Stimulated activated CD8-positive, alpha-beta memory T cell treated with anti-CD3 and anti-CD28 coated beads, Interleukin-15, amount 100 ng/mL, for 1 hour (primary cell): Measurements from ENCODE around the gene MECP2.
"Not testable (repeated sequence)": the region's sequence is repeated elsewhere in the genome, so short reads cannot be mapped to it uniquely, and the experiment has no call there.

Experiments
- DNase-seq: peaks from one replicate; pipeline ENCODE4 v3.0.0-alpha.2; 2020; ENCODE audit warnings: low read depth

MECP2 gene

DNA sequence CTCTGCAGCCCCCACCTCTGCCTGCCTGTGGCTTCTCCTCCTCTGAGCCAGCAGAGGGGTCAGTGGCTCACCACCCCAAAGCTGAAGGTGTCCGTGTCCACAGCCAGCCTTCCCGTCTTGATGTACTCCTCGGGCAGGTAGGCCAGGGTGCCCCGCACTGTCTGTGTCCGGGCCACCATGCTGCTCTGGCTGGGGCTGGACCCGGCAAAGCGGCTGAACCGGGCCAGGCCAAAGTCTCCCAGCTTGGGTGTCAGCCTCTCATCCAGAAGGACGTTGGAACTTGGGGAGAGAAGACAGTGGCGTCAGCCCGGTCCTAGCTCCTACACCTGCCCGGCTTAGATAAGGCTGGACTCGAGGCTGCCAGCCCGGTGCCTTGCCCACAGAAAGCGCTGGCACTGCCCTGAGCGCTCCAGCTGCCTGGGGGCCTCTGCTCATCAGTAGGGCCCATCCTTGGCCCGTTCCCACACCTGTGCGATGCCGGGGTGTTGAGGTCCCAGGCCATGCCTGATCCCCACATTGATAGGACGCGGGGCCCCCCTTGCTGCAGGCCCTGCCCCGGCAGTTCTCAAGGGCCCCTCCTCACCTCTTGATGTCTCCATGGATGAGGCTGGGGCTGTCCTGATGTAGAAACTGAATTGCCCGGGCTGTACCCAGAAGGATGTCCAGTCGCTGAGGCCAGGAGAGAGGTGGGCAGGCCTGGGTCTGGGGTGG is 81.0 kb downstream of the MECP2 start:
- no peak for DNase-seq

DNA sequence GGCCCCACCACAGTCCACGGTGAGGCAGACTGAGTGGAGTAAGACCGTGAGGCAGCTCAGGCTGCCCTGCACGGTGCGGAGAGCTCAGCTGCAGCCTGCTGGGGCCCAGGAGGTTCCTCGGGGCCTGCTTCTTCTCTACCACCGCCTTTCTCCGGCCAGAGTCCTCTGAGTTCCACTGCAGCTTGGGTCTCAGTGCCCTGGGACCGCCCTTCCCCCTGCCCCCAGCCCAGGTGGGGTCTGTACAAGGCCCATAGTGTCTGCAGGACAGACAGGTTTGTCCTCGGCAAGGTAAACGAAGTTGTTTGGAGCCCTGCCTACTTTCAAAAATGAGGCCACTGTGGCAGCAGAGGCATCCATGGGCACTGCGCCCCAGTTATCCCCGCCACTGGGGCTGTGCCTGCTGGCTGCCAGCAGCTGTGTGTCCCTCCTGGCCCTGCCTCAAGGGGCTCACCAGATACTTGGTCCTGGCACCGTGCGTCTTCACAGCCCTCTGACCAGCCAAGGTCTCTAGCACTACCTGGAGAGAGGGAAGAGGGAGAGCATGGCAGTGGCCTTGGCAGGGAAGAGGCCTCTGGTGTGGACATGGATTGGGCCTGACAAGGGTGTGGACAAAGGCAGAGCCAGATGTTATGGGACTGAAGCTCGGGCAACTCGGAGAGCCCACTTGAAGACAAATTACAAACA is 81.8 kb downstream of the MECP2 start:
- DNase-seq = no peak

DNA sequence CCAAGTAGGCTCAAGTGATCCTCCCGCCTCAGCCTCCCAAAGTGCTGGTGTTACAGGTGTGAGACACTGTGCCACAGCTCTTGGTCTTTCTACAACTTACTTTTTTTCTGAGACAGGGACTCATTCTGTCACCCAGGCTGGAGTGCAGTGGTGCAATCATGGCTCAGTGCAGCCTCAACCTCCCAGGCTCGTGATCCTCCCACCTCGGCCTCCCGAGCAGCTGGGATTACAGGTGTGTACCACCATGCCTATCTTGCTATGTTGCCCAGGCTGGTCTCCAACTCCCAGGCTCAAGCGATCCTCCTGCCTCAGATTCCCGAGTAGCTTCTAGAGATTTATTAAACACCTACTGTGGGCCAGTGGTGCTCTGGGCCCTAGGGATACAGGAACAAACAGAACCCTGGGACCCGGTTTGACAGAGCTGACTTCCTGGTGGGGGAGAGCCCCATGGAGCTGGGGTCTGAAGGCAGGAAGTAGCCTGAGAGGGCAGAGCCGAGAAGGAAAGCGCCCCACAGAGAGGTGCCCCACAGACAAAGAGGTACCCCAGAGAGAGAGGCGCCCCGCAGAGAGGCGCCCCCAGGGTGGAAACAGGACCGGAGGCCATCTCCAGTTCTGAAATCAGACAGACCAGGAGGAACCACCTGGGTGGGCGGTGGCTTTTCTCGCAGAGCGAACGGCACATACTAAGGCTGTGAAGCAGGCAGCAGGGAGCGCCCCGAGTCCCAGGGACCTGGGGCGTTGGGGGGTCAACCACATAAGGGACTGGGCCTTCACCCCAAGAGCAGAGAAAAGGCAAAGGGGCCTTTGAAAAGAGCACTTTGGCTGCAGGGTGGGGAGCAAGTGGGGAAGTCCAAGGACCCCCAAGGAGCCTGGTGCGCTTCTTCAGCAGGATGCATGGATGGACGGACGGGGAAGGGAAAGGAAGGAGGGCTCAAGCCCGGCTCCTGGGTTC is 82.8 kb downstream of the MECP2 start:
- no peak for DNase-seq

DNA sequence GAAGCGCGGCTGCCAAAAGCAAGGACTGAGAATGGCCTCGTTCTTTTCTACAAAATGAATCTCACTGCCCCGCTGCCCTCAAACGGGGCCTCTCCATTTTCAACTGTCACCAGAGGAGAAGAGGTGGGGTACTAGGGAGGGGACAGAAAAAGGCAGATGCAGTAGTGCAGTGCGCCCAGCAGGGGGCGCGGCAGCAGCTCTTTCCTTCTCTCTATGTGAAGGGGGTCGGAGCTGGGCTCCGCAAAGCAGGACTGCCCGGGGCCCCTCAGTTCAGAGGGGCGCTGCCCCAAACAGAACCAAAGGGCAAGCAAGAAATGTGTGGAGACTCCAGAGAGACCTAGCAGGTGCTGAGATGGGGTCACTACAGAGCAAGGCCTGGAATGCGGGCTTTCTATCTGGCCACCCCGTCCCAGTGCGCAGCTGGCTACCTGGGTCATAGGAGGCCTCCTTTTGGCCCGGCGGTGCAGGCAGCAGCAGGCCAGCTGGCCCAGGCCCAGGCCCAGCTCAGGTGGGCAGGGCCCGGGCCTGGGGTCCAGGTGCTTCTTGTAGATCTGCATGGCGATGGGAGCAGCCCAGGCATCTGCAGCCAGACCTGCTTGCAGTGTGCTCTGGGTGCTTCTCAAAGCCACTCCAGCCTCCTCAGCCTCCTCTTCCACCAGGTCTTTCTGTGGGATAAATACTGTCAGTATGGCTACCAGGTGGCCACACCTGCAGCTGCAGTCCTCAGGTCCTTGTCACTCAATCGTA is 83.7 kb downstream of the MECP2 start:
- DNase-seq = peak; percentile 26

DNA sequence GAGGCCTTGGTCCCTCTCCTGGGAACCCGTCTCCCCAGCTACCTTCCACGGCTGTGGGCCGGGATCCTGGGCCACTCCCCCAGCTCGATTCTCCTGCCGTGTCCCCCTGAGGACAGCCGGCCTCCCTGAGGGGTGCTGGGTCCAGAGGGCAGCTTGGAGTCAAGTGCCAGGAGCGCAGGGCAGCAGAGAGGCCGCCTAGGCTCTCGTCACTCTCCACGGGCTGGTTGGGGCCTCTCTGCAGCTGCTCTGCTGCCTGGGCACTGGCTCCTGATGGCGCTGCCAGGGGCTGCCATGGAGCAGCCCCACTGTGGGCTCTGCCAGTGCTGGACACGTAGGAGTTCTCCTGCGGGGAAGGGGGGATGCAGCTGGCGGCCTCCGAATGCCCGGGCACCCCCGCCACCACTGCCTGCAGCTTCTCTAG is 84.5 kb downstream of the MECP2 start:
- DNase-seq = no peak

DNA sequence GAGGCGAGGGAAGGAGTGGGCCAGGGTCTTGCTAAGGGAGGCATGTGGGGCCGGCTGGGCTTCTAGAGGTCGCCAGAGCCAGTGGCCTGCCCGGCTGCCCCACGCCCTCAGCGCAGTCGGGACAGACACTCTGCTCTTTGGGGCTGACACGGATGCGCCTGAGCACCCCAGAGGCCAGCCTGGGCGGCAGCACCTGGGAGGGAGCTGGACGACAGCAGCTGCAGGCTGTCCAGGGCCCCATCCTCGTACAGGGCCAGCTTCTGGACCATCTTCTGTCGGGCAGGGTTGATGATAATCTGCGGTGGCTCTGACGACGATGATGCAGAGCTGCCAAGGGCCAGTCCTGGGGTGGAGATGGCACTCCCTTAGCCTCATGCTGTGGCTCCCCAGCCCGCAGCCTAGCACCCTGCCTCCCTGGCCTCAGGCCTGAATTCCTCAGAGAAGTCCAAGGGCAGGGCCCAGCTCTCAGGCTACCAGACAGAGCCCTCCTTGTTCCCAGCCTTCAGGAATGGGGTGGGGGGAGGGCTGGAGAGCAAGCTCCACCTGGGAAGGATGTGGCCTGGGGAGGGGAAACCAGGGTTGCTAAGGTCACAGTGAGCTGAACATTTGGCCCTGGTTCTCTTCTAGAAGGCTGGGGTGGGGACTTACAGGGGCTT is 85.1 kb downstream of the MECP2 start:
- no peak for DNase-seq

DNA sequence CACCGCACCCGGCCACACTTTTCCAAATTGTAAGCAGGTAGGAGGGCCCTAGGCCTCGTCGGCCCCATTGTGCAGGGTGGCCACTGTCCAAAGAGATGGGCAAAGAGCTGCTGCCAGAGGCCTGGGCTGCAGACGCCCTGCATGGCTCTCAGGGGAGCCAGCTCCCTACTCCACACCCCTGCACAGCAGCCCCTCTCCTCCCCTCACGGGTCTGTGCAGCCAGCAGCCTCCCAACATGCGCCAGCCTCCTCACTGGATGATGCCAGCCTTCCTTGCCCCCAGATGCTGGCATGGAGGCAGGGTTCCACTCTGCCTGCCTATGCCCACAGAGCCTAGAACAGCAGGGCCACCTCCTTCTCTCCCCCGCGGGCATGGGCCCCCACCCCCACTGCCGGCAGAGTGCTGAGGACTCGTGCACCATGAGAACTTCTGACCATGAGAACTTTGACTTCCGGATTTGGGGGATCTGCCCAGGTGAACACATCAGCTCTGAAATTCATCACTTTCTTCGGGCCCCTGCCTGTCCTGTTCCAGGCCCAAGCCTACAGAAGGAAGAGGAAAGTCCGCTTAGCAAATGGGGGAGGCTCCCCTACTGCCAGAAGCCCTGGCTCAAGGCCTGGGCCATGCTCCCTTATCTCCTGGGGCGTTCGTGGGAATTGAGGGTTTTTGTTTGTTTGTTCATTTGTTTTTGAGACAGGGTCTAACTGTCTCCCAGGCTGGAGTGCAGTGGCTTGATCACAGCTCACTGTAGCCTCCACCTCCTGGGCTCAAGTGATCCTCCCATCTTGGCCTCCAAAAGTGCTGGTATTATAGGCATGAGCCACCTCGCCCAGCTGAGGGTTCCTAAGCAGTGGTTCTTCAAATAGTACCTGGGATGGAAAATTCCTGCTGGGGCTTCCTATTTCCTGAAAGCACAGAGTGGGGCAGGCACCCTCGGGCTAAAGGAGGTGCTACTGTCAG is 85.9 kb downstream of the MECP2 start:
- DNase-seq = no peak

DNA sequence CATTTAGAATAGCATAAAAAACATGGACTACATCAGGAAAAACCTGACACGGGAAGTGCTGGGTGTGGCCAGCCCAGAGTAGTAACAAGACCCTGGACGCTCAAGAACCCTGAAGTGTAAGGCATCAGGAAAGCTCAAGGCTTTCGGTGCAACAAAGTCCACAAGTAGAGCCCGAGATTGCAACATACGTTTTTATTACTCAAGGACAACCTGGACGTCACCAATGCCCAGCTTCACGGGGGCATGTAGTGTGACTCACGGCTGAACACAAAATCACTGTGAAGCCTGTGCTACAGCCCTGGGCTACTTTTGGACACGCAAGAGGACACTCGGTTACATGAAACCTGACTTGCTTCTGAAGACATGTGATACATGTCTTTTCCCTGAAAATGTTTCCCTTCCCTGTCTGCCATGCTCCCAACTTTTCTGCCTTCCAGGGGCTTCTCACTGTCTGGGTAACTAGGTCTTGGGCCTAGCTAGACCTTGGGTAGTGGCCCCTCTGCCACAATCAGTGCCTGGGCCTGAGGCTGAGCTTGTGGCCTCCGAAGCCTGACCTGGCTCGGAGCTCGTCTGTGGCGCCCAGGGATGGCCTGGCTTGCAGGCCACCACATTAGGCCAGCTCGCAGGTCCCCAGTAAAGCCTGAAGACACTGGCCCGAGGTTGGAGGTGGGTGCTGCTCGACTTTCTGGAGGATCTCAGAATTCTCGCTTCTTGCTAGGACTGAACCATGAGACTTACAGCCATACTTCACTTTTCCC is 87.0 kb downstream of the MECP2 start:
- DNase-seq = no peak

DNA sequence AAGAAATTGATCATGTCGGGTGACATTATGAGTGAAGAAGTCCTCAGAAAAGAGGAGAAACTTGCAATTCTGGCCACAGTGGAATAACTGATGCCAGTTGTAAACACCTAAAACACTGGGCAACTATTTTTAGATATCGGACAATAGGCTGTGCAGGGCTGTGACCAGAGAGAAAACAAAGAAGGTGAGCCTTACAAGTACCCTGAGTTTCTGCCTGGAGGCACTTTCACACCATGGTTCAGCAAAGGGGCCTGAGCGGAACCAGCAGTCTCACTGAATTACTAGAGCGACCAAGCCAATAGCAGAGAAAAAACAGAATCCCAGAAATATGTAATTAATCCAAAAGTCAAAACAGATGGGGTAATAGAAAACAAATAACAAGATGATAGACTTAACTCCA is 89.0 kb downstream of the MECP2 start:
- DNase-seq = no peak

DNA sequence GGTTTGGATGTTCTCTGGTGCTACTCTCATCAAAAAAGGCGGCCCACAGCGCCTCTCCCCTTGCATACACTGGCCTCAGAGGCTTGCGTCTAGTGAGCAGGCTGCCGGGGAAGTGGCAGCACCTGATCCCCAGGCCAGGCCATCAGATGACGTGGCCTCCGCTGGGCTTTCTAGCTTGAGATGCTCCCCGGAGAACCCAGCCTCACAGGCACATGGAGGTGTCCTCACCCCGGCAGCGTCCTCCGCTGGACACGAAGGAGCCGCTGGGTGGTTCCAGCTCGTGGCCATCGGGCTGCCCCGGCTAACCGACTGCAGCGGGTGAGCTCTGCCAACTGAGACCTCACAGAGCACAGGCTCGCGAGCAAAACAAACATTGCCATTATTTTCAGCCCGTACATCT is 90.6 kb downstream of the MECP2 start:
- DNase-seq = no peak

DNA sequence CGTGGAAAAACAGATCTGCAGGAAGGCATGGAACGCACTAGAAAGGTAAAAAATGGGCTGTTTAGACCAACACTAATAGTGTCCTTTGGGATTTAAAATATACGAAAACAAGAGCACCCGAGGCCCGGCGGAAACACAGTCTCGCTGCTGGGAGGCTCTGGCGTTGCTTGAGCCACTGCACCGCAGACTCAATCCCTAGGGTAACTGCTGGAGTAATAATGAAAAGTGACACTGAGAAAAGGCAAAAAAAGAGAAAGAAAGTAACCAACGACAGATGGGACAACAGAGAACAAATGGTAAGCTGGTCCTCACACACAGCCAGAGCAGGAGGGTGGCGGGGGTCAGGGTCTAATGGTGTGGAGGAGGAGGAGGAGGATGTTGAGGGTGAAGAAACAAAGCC is 93.2 kb downstream of the MECP2 start:
- DNase-seq = no peak

DNA sequence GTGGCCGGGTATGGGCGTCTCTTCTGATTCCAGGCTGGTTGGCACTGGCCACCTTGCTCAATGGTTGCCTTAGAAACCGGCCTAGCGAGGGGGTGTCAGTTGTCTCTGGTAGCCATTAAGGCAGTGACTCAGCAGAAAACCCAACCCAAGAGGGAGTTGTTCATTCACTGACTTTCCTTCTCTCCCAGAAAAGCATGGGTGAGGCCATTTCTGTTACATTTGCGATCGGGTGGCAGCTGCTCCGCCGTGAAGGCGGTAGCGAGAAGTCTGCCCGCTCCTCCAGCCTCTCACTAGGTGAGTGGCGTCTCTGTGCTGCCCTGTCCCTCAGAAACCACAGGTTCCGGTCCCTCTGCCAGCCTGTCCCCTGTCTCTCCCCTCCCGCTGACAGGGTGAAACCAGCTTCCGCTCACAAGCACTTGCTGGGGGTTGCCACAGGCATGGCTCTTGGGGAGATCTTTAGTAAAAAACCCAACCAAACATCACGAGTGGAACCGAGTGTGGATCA is 95.2 kb downstream of the MECP2 start:
- DNase-seq = no peak

DNA sequence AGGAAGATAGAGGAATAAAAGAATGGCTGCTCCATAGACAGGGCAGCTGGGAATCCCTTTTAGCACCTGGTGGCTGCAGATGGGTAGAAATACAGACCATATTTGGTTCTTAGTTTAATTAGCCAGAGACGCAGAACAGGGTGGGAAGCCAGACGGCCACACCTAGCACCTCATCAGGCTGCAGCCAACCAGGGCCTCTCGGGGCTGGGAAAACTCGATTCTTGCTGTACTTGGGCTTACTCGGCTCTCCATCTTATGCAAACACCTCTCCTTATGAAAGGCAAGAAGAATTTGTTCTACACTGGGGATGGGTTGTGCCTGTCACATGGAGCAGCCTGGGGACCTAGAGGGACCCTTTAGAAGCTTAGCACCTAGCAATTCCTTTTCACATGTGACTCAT is 97.5 kb downstream of the MECP2 start:
- DNase-seq = no peak

DNA sequence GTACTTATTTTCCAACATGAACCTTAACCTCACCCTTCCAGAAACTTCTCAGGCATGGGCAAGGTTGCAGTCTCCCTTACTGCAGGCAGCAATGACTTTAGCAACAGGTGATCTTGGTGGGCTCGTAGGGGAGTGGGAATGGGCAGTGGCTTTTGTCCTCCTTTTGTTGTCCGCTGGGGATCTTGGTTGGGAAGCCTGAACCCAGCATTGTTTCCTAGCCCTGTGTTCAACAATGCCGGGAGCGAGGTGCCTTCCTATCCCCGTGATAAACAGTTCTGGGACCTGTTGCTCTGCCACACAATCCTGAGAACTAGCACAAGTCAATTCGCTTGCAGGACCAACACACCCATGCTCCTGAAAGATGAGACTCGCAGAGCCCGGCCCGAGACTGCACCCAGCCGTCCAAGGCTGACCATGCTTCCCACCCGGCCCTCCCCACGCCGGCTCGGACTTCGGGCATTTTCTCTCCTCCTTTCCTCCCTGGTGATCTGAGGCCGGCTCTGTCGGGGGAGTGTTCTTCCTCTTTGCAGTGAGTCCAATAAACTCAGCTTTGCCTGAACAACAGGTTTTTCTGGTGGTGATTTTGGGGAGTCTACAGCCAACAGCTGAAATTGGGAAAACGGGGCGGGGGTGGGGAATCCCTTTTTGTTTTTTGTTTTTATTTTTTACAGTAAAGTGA is 98.0 kb downstream of the MECP2 start:
- no peak for DNase-seq

DNA sequence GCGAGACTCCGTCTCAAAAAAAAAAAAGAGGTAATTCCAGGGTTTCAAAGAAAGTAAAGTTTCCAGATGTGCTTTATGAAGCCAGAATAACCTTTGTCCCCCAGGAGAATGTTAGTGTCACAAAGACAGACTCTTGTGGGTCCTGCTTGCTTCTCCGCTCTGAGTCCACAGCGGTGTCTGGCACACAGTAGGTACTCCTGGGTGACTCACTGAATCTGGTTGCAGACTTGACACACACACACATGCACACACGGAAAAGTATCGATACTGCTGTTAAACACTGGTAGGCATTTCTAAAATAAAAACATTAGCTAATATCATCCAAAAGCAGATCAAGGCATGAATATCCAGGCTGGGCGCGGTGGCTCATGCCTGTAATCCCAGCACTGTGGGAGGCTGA is 102.0 kb downstream of the MECP2 start:
- DNase-seq = no peak

DNA sequence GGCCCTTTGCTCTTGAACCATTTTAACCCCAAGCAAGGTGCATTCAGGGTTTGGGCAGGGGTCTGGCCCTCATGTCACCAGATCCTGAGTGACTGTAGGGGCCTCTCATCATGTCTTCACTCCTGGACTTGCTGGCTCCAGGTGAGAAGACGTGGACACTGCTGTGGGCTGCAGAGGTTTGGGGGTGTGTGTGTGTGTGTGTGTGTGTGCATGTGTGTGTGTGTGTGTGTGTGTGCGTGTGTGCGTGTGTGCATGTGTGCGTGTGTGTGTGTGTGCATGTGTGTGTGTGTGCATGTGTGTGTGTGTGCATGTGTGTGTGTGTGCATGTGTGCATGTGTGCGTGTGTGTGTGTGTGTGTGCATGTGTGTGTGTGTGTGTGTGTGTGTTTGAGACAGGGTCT is 103.1 kb downstream of the MECP2 start:
- not testable (repeated sequence) for DNase-seq

DNA sequence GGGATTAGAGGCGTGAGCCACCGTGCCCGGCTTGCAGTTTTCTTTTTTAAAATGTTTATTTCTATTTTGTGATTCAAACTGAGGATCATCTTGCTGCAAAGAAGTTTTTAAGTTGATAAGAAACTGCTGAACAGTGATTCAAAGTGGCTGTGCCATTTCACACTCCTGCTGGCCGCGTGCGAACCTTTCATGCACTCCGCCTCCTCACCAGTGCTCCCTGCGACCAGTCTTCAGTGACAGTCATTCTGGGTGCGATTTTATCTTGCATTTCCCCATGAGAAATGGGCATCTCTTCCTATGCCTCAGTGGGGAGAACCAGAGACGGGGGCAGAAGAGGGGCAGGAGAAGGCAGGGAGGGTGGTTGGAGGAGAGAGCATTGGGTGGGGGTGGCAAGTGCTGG is 103.5 kb downstream of the MECP2 start:
- no peak for DNase-seq

DNA sequence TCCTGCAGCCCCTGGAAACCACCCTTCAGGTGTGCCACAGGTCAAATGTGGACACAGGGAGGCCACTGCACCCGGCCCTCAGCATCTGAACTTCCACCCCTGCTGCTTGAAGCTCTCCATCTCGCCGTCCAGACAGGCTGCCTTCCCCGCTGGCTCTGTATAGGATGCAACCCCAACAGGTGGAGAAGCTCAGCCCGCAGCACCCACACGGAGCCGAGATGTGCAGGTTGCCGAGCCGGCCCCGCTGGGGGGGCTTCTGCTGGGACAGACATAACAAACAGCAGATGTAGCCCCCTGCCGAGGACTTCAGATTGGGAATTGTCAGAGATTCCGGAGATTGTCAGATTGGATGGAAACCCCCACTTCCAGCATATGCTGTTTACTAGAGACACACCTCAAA is 104.4 kb downstream of the MECP2 start:
- DNase-seq = no peak

DNA sequence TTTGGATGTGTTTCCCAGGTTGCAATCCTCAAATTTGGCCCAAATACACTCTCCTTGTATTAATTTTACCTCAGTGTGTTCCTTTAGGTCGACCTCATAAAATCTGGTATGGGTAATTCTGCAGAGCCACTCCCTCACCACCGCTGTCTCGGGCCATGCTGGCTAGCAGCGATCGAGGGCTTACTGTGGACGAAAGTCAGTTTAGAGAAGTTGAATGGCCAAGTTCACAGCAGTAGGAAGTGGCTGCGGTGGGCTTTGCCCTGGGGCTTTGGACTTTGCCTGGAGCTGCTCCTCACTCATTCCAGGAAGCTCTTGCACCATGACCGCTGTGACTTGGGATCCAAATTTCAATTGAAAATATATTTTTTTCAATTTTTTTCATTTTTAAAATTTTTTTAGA is 105.3 kb downstream of the MECP2 start:
- DNase-seq = no peak
